ENCODE measurements around the gene PTPRD. TPM values are rescaled to one million over a fixed set of nuclear protein-coding genes. Genes with fewer than 3 reads are reported as not detected.

Gene PTPRD
- total RNA-seq, 1 experiment from 2014 or later = not detected

- POLR2A ChIA-PET = no interaction called here
- H3K4me1 ChIP-seq (ENCODE audit: control insufficient read depth, insufficient read depth, low read length) = no peaks in the 10 kb centered on the region
- no peak overlapping the region for H3K4me3 ChIP-seq (ENCODE audit: low read depth in 2 of 2, low read length in 2 of 2)
- intact Hi-C loops (cut with micrococcal nuclease; ENCODE audit: unreplicated experiment) (no loop called here), in situ Hi-C loops (cut with HindIII; ENCODE audit: low pct_unique_long_range_greater_than_20kb, low sequenced_read_pairs) (no loop called here)
- DNase-seq (ENCODE audit: low read depth, low spot score) = no peak
- no peaks in the 10 kb centered on the region for H3K9me3 ChIP-seq (ENCODE audit: control insufficient read depth, insufficient read depth, low read depth, low read length)
- no peaks in the 10 kb centered on the region for H3K27me3 ChIP-seq (ENCODE audit: control insufficient read depth, insufficient read depth, low read length)
- BruUV-seq (replicated peaks) = no TSS peak
- no peak for ATAC-seq
- H3K27ac ChIP-seq (ENCODE audit: low read length) = no peak overlapping the region
- TF ChIP-seq TCF7L2 (IDR thresholded peaks at IDR 0.05; ENCODE audit: low read depth, low read length) (no peak), SIN3A (IDR thresholded peaks at IDR 0.05; ENCODE audit: borderline replicate concordance, insufficient read depth, low read depth, low read length) (no peak), POLR2AphosphoS5 (IDR thresholded peaks at IDR 0.05; ENCODE audit: low read depth, low read length) (no peak)
- TF ChIP-seq, protein P1, sequence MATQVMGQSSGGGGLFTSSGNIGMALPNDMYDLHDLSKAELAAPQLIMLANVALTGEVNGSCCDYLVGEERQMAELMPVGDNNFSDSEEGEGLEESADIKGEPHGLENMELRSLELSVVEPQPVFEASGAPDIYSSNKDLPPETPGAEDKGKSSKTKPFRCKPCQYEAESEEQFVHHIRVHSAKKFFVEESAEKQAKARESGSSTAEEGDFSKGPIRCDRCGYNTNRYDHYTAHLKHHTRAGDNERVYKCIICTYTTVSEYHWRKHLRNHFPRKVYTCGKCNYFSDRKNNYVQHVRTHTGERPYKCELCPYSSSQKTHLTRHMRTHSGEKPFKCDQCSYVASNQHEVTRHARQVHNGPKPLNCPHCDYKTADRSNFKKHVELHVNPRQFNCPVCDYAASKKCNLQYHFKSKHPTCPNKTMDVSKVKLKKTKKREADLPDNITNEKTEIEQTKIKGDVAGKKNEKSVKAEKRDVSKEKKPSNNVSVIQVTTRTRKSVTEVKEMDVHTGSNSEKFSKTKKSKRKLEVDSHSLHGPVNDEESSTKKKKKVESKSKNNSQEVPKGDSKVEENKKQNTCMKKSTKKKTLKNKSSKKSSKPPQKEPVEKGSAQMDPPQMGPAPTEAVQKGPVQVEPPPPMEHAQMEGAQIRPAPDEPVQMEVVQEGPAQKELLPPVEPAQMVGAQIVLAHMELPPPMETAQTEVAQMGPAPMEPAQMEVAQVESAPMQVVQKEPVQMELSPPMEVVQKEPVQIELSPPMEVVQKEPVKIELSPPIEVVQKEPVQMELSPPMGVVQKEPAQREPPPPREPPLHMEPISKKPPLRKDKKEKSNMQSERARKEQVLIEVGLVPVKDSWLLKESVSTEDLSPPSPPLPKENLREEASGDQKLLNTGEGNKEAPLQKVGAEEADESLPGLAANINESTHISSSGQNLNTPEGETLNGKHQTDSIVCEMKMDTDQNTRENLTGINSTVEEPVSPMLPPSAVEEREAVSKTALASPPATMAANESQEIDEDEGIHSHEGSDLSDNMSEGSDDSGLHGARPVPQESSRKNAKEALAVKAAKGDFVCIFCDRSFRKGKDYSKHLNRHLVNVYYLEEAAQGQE (IDR thresholded peaks at IDR 0.05; ENCODE audit: insufficient read depth in 1 of 2, low read depth in 2 of 2, low read length in 1 of 2) = no peak
- TF ChIP-seq, protein P2, sequence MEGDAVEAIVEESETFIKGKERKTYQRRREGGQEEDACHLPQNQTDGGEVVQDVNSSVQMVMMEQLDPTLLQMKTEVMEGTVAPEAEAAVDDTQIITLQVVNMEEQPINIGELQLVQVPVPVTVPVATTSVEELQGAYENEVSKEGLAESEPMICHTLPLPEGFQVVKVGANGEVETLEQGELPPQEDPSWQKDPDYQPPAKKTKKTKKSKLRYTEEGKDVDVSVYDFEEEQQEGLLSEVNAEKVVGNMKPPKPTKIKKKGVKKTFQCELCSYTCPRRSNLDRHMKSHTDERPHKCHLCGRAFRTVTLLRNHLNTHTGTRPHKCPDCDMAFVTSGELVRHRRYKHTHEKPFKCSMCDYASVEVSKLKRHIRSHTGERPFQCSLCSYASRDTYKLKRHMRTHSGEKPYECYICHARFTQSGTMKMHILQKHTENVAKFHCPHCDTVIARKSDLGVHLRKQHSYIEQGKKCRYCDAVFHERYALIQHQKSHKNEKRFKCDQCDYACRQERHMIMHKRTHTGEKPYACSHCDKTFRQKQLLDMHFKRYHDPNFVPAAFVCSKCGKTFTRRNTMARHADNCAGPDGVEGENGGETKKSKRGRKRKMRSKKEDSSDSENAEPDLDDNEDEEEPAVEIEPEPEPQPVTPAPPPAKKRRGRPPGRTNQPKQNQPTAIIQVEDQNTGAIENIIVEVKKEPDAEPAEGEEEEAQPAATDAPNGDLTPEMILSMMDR (IDR thresholded peaks at IDR 0.05) = no peak
- CTCF ChIA-PET = no interaction called here
- no peaks in the 10 kb centered on the region for H3K36me3 ChIP-seq (ENCODE audit: control insufficient read depth, insufficient read depth, low read length)
These were observed 1854.9 kb downstream of the PTPRD start for GRCh38 chr9:8757881-8758280.

GRCh38 chr9:8754751-8755150 is 1858.1 kb downstream of the PTPRD start:
- POLR2A ChIA-PET = no interaction called here
- DNase-seq (ENCODE audit: low read depth, low spot score) = no peak
- ATAC-seq = no peak

More at GRCh38 chr9:8754751-8755150, 1858.1 kb downstream of the PTPRD start:
- Histone ChIP-seq H3K27ac (ENCODE audit: low read length) (no peak overlapping the region), H3K4me3 (ENCODE audit: low read depth in 2 of 2, low read length in 2 of 2) (no peak overlapping the region), H3K9me3 (ENCODE audit: control insufficient read depth, insufficient read depth, low read depth, low read length) (no peaks in the 10 kb centered on the region), H3K4me1 (ENCODE audit: control insufficient read depth, insufficient read depth, low read length) (no peaks in the 10 kb centered on the region), H3K27me3 (ENCODE audit: control insufficient read depth, insufficient read depth, low read length) (no peaks in the 10 kb centered on the region), H3K36me3 (ENCODE audit: control insufficient read depth, insufficient read depth, low read length) (no peaks in the 10 kb centered on the region)
- in situ Hi-C loops (cut with HindIII; ENCODE audit: low pct_unique_long_range_greater_than_20kb, low sequenced_read_pairs) = no loop called here
- CTCF ChIA-PET = no interaction called here
- no TSS peak for BruUV-seq (replicated peaks)
- TF ChIP-seq POLR2AphosphoS5 (IDR thresholded peaks at IDR 0.05; ENCODE audit: low read depth, low read length) (no peak), TCF7L2 (IDR thresholded peaks at IDR 0.05; ENCODE audit: low read depth, low read length) (no peak), SIN3A (IDR thresholded peaks at IDR 0.05; ENCODE audit: borderline replicate concordance, insufficient read depth, low read depth, low read length) (no peak)
- TF ChIP-seq, protein P2 (IDR thresholded peaks at IDR 0.05) = no peak
- TF ChIP-seq, protein P1 (IDR thresholded peaks at IDR 0.05; ENCODE audit: insufficient read depth in 1 of 2, low read depth in 2 of 2, low read length in 1 of 2) = no peak
- intact Hi-C loops (cut with micrococcal nuclease; ENCODE audit: unreplicated experiment) = no loop called here
